Measurements from ENCODE around the gene TMC1.

- TF ChIP-seq TCF12 (IDR thresholded peaks at IDR 0.05; ENCODE audit: low read depth), result no peak
- TF ChIP-seq ZBTB7A (IDR thresholded peaks at IDR 0.05; ENCODE audit: low read depth), result no peak
- no peak for TF ChIP-seq RAD21 (IDR thresholded peaks at IDR 0.05; ENCODE audit: low read depth)
- no peak for TF ChIP-seq NFIC (IDR thresholded peaks at IDR 0.05)
These were observed 23.9 kb upstream of the TMC1 start for GRCh38 chr9:72497447-72498046.

All from Ishikawa (cell line).